ENCODE data around the gene IFI44. TPM values are rescaled to one million over a fixed set of nuclear protein-coding genes. Genes with fewer than 3 reads are reported as not detected.

The IFI44 gene
- total and polyA plus RNA-seq, 9 of the 15 experiments (the other 6 are each of a cell fraction or from before 2014, with no cell fraction given): 0.11 TPM; not detected in 8

DNA sequence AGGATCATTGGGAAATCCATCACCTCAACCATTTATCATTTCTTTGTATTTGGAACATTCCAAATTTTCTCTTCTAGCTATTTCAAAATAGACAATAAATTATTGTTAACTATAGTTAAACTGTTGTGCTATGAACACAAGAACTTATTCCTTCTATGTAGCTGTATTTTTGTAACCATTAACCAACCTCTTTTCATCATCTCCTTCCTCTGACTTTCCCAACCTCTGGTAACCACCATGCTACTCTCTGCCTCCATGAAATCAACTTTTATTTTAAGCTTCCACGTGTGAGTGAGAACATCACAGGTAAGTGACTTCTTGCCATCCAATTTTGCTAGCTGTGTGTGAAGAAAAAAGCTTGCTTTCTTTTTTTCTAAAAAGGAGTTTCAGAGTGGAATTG, 29.0 kb upstream of the IFI44 start:
- intact Hi-C loops (cut with micrococcal nuclease): no loop called here
- Histone ChIP-seq H3K4me1 (replicated peaks in 1 of 2; ENCODE audit: control insufficient read depth in 2 of 2, insufficient read depth in 2 of 2, low read length in 2 of 2) (no peaks in the 10 kb centered on the region), H2AFZ (ENCODE audit: low read depth, low read length) (no peak overlapping the region), H3K4me3 (no peak overlapping the region), H3K9me1 (ENCODE audit: control insufficient read depth, insufficient read depth, low read length) (no peaks in the 10 kb centered on the region), H3K27me3 (ENCODE audit: control insufficient read depth in 2 of 2, insufficient read depth in 2 of 2, low read length in 2 of 2) (no peaks in the 10 kb centered on the region), H3K79me2 (ENCODE audit: control insufficient read depth, insufficient read depth, low read length) (no peaks in the 10 kb centered on the region), H3K36me3 (ENCODE audit: control insufficient read depth, insufficient read depth, low read length) (no peaks in the 10 kb centered on the region), H3K9ac (ENCODE audit: insufficient read depth in 1 of 2, low read depth in 2 of 2, low read length in 2 of 2) (no peak overlapping the region), H3K27ac (ENCODE audit: extremely low read depth, low read depth, low read length) (no peak overlapping the region), H3K4me2 (ENCODE audit: insufficient read depth, low read length) (no peak overlapping the region), H3K9me3 (replicated peaks; ENCODE audit: control insufficient read depth, insufficient read depth, low read depth, low read length) (no peaks in the 10 kb centered on the region), H4K20me1 (replicated peaks; ENCODE audit: control insufficient read depth, insufficient read depth, low read length) (no peaks in the 10 kb centered on the region)
- WGBS (ENCODE audit: insufficient coverage, low coverage, missing lambda C conversion rate): 0% methylated on average over 1 of the region's 1 CpG
- in situ Hi-C loops (cut with MboI): no loop called here
- ATAC-seq: no peak
- POLR2A ChIA-PET: no interaction called here
- DNase-seq (ENCODE audit: extremely low read depth in 1 of 4, low spot score in 3 of 4): no peak
- no peak for TF ChIP-seq BACH1 (tag; IDR thresholded peaks at IDR 0.05)
- TF ChIP-seq, protein P1, sequence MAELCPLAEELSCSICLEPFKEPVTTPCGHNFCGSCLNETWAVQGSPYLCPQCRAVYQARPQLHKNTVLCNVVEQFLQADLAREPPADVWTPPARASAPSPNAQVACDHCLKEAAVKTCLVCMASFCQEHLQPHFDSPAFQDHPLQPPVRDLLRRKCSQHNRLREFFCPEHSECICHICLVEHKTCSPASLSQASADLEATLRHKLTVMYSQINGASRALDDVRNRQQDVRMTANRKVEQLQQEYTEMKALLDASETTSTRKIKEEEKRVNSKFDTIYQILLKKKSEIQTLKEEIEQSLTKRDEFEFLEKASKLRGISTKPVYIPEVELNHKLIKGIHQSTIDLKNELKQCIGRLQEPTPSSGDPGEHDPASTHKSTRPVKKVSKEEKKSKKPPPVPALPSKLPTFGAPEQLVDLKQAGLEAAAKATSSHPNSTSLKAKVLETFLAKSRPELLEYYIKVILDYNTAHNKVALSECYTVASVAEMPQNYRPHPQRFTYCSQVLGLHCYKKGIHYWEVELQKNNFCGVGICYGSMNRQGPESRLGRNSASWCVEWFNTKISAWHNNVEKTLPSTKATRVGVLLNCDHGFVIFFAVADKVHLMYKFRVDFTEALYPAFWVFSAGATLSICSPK (IDR thresholded peaks at IDR 0.05; ENCODE audit: borderline replicate concordance): no peak
- no peak for TF ChIP-seq MEIS2 (IDR thresholded peaks at IDR 0.05; ENCODE audit: partially characterized antibody)
- TF ChIP-seq, protein P2, sequence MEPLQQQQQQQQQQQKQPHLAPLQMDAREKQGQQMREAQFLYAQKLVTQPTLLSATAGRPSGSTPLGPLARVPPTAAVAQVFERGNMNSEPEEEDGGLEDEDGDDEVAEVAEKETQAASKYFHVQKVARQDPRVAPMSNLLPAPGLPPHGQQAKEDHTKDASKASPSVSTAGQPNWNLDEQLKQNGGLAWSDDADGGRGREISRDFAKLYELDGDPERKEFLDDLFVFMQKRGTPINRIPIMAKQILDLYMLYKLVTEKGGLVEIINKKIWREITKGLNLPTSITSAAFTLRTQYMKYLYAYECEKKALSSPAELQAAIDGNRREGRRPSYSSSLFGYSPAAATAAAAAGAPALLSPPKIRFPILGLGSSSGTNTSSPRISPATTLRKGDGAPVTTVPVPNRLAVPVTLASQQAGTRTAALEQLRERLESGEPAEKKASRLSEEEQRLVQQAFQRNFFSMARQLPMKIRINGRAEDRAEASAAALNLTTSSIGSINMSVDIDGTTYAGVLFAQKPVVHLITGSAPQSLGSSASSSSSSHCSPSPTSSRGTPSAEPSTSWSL (CRISPR knock-in tag; IDR thresholded peaks at IDR 0.05; ENCODE audit: borderline replicate concordance): no peak
- TF ChIP-seq, protein P3, sequence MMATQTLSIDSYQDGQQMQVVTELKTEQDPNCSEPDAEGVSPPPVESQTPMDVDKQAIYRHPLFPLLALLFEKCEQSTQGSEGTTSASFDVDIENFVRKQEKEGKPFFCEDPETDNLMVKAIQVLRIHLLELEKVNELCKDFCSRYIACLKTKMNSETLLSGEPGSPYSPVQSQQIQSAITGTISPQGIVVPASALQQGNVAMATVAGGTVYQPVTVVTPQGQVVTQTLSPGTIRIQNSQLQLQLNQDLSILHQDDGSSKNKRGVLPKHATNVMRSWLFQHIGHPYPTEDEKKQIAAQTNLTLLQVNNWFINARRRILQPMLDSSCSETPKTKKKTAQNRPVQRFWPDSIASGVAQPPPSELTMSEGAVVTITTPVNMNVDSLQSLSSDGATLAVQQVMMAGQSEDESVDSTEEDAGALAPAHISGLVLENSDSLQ (IDR thresholded peaks at IDR 0.05): no peak
- TF ChIP-seq PHTF2 (CRISPR knock-in tag; IDR thresholded peaks at IDR 0.05): no peak
- no peak for TF ChIP-seq RCOR1 (IDR thresholded peaks at IDR 0.05; ENCODE audit: borderline replicate concordance in 1 of 2, low read depth in 2 of 2, low read length in 2 of 2)
- TF ChIP-seq MAZ (CRISPR knock-in tag; conservative IDR thresholded peaks at IDR 0.05 in 1 of 2, IDR thresholded peaks at IDR 0.05 in 1 of 2): no peak
- no peak for TF ChIP-seq NR2C2 (CRISPR knock-in tag; IDR thresholded peaks at IDR 0.05)
- TF ChIP-seq NR2C2 (tag; IDR thresholded peaks at IDR 0.05): no peak
- no TSS peak for BruUV-seq (replicated peaks)
- FAIRE-seq: no peak
- CTCF ChIA-PET (ENCODE audit: low intra/inter-chr PET ratio): no interaction called here

Measured in K562 (cell line).